Activated CD4-positive, alpha-beta T cell treated with anti-CD3 and anti-CD28 coated beads, Interleukin-2, amount 10 ng/mL, durations not matched to agents 7 days and 5 days (primary cell): ENCODE results near the gene EXOC3L2. TPM values are rescaled to one million over a fixed set of nuclear protein-coding genes. Genes with fewer than 3 reads are reported as not detected.

Experiments
- CTCF ChIA-PET: fragments of 350-600 bp; sonication (Branson Sonifier 250); formaldehyde crosslinking; loops from one replicate; lab custom pipeline; 2021; ENCODE audit warnings: antibody characterized with exemption; lab: Charles Lee
- POLR2A ChIA-PET: fragments of 350-600 bp; sonication (Branson Sonifier 250); formaldehyde crosslinking; loops from one replicate; lab custom pipeline; 2021; ENCODE audit warnings: antibody characterized with exemption; lab: Charles Lee
- DNase-seq: peaks from one replicate; pipeline ENCODE4 v3.0.0-alpha.2; 2020
- H3K27ac Mint-ChIP-seq: one replicate; pipeline ENCODE4 v1.8.0; 2021; ENCODE audit warnings: mild to moderate bottlenecking, moderate library complexity, mixed read lengths
- H3K27me3 Mint-ChIP-seq: one replicate; pipeline ENCODE4 v1.8.0; 2021; ENCODE audit warnings: mixed read lengths
- H3K36me3 Mint-ChIP-seq: one replicate; pipeline ENCODE4 v1.8.0; 2021; ENCODE audit warnings: low read depth, mixed read lengths
- H3K4me1 Mint-ChIP-seq: one replicate; pipeline ENCODE4 v1.8.0; 2021; ENCODE audit warnings: mixed read lengths
- H3K4me3 Mint-ChIP-seq: one replicate; pipeline ENCODE4 v1.8.0; 2021; ENCODE audit warnings: mild to moderate bottlenecking, moderate library complexity, mixed read lengths
- H3K9me3 Mint-ChIP-seq: one replicate; pipeline ENCODE4 v1.8.0; 2021; ENCODE audit warnings: mixed read lengths
- total RNA-seq, 2 experiments: library from RNA; stranded (reverse); gene quantifications; one replicate each; pipeline ENCODE4 v1.2.3, GENCODE V29; 2021

Gene EXOC3L2
- not detected for total RNA-seq

- Mint-ChIP-seq H3K27ac (no peak within 1 kb of the TSS), H3K27me3 (peaks cover 10% of the 10 kb centered on the region), H3K4me1 (peaks cover 8% of the 10 kb centered on the region), H3K9me3 (no peaks in the 10 kb centered on the region), H3K36me3 (no peaks in the 10 kb centered on the region), H3K4me3 (no peak within 1 kb of the TSS)
- ChIA-PET CTCF (interaction anchor here (0.5 kb wide), 1 partner anchor 569 kb away, joined by 3 read pairs; no protein-coding TSS in a partner anchor), POLR2A (no interaction called here)
- no peak for DNase-seq
Measured at GRCh38 chr19:45245334-45245787, at the start of gene EXOC3L2. EXOC3L2 (minus strand) TSS chr19:45245407; CDS start chr19:45239045, 6,362 bp downstream.

GRCh38 chr19:45294291-45295029 is 49.3 kb upstream of the EXOC3L2 start:
- CTCF ChIA-PET: no interaction called here
- peaks cover 11% of the 10 kb centered on the region for H3K36me3 Mint-ChIP-seq
- DNase-seq: no peak
- POLR2A ChIA-PET: no interaction called here
- no peak overlapping the region for H3K4me3 Mint-ChIP-seq
- no peak overlapping the region for H3K27ac Mint-ChIP-seq
- no peaks in the 10 kb centered on the region for H3K27me3 Mint-ChIP-seq
- no peaks in the 10 kb centered on the region for H3K4me1 Mint-ChIP-seq
- H3K9me3 Mint-ChIP-seq: peaks cover 2% of the 10 kb centered on the region

DNA sequence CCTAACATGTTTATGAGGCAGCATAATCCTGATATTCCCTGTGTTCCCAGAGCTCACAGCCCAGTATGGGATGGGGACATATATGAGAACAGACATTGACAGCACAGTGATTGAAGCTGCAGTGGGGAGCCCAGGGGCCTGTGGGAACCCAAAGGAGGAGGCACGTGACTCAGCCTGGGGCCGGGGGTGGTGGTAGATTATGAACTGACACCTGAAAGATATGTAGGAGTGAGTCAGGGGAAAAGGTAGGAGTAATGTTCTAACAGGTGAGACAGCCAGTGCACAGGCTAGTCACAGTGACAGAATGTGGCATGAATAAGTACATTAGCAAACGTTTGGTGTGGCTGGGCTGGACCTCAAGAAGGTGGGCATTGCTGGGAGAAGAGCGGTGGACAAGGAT is 48.5 kb upstream of the EXOC3L2 start:
- DNase-seq: no peak
- no peak overlapping the region for H3K4me3 Mint-ChIP-seq
- ChIA-PET CTCF (no interaction called here), POLR2A (no interaction called here)
- H3K36me3 Mint-ChIP-seq: peaks cover 11% of the 10 kb centered on the region
- no peaks in the 10 kb centered on the region for H3K27me3 Mint-ChIP-seq
- peaks cover 2% of the 10 kb centered on the region for H3K9me3 Mint-ChIP-seq
- H3K27ac Mint-ChIP-seq: no peak overlapping the region
- no peaks in the 10 kb centered on the region for H3K4me1 Mint-ChIP-seq

DNA sequence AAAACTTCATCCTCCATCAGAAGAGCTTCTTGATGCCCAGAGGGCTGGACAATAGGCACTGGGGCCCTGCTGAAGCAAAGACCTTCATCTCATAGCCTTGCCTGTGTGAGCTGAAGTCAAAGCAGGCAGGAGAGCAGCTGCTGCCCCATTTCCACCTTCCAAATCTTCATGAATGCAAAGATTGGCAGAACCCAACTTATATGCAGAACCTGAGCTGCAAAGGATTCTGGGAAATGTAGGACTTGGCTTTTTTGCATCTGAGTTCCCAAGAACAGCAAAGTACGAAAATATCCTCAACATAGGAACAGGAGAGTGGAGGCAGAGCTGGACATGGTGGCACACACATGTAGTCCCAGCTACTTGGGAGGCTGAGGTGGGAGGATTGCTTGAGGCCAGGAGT is 46.6 kb upstream of the EXOC3L2 start:
- Mint-ChIP-seq H3K27ac (no peak overlapping the region), H3K27me3 (no peaks in the 10 kb centered on the region), H3K4me1 (no peaks in the 10 kb centered on the region), H3K4me3 (no peak overlapping the region), H3K9me3 (peaks cover 2% of the 10 kb centered on the region), H3K36me3 (peaks cover 11% of the 10 kb centered on the region)
- DNase-seq: no peak
- ChIA-PET CTCF (no interaction called here), POLR2A (no interaction called here)

GRCh38 chr19:45290381-45290931 is 45.2 kb upstream of the EXOC3L2 start:
- Mint-ChIP-seq H3K27me3 (no peaks in the 10 kb centered on the region), H3K4me3 (no peak overlapping the region), H3K9me3 (peaks cover 2% of the 10 kb centered on the region), H3K4me1 (no peaks in the 10 kb centered on the region), H3K27ac (no peak overlapping the region), H3K36me3 (peaks cover 13% of the 10 kb centered on the region)
- no peak for DNase-seq
- ChIA-PET CTCF (interaction anchor here (0.6 kb wide), 1 partner anchor 19 kb away, joined by 4 read pairs; no protein-coding TSS in a partner anchor), POLR2A (no interaction called here)

GRCh38 chr19:45283443-45284033 is 38.3 kb upstream of the EXOC3L2 start:
- POLR2A ChIA-PET: no interaction called here

DNA sequence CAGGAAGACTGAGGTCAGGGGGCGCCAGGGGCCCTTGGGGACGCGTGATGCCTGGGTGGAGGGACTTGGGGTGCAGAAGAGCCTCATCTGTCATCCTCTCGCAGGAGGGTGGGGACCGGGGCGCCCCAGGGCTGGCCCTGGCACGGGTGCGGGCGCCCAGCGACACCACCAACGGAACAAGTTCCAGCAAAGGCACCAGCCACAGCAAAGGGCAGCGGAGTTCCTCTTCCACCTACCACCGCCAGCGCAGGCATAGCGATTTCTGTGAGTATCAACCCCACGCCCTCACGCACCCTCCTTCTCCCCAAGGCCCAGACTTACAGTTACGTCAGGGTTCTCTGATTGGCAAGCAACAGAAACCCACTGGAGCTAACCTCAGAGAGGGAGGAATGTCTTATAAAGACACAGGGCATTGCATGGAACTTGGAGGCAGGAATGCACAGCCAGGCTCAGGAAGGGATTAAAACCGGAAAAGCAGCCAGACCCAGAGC is 35.3 kb upstream of the EXOC3L2 start:
- POLR2A ChIA-PET: no interaction called here
- H3K27ac Mint-ChIP-seq: no peak overlapping the region
- H3K4me1 Mint-ChIP-seq: no peaks in the 10 kb centered on the region
- DNase-seq: no peak
- no peaks in the 10 kb centered on the region for H3K9me3 Mint-ChIP-seq
- peaks cover 9% of the 10 kb centered on the region for H3K36me3 Mint-ChIP-seq
- no peak overlapping the region for H3K4me3 Mint-ChIP-seq
- H3K27me3 Mint-ChIP-seq: no peaks in the 10 kb centered on the region
- CTCF ChIA-PET: no interaction called here

More at GRCh38 chr19:45283443-45284033, 38.3 kb upstream of the EXOC3L2 start:
- no peaks in the 10 kb centered on the region for H3K9me3 Mint-ChIP-seq
- no peak overlapping the region for H3K27ac Mint-ChIP-seq
- CTCF ChIA-PET: interaction anchor here (0.6 to 0.8 kb wide), 3 partner anchors 12 to 61 kb away, joined by 3 read pairs; no protein-coding TSS in a partner anchor
- no peak overlapping the region for H3K4me3 Mint-ChIP-seq
- H3K36me3 Mint-ChIP-seq: peaks cover 13% of the 10 kb centered on the region
- no peaks in the 10 kb centered on the region for H3K4me1 Mint-ChIP-seq
- no peak for DNase-seq
- no peaks in the 10 kb centered on the region for H3K27me3 Mint-ChIP-seq

GRCh38 chr19:45279587-45280192 is 34.5 kb upstream of the EXOC3L2 start:
- H3K27me3 Mint-ChIP-seq: no peaks in the 10 kb centered on the region
- ChIA-PET POLR2A (no interaction called here), CTCF (no interaction called here)
- H3K4me1 Mint-ChIP-seq: no peaks in the 10 kb centered on the region
- no peaks in the 10 kb centered on the region for H3K9me3 Mint-ChIP-seq
- H3K36me3 Mint-ChIP-seq: peaks cover 8% of the 10 kb centered on the region
- DNase-seq: no peak
- H3K27ac Mint-ChIP-seq: no peak overlapping the region
- no peak overlapping the region for H3K4me3 Mint-ChIP-seq

DNA sequence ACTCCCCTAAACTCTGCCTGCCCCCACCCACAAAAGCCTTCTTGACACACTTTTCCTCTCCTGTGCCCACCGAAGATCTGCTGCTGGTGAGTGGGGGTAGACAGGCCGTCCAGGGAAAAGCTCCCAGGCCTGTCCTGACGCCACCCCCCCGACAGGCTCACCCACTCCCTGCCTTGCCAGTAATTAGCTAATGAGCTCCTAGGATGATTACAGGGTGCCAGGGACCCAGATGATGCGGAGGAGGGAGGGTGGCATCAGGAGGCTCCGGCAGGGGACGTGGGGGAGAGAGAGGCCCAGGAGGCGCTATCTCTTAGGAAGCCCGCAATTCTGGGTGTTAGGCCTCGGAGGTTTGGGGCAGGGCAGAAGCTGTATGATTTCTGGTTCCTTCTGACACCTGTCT is 32.9 kb upstream of the EXOC3L2 start:
- ChIA-PET POLR2A (no interaction called here), CTCF (interaction anchor here (0.7 kb wide), 1 partner anchor 368 kb away, joined by 3 read pairs; no protein-coding TSS in a partner anchor)
- no peak overlapping the region for H3K27ac Mint-ChIP-seq
- H3K36me3 Mint-ChIP-seq: no peaks in the 10 kb centered on the region
- no peaks in the 10 kb centered on the region for H3K4me1 Mint-ChIP-seq
- DNase-seq: no peak
- H3K4me3 Mint-ChIP-seq: no peak overlapping the region
- no peaks in the 10 kb centered on the region for H3K27me3 Mint-ChIP-seq
- H3K9me3 Mint-ChIP-seq: no peaks in the 10 kb centered on the region

DNA sequence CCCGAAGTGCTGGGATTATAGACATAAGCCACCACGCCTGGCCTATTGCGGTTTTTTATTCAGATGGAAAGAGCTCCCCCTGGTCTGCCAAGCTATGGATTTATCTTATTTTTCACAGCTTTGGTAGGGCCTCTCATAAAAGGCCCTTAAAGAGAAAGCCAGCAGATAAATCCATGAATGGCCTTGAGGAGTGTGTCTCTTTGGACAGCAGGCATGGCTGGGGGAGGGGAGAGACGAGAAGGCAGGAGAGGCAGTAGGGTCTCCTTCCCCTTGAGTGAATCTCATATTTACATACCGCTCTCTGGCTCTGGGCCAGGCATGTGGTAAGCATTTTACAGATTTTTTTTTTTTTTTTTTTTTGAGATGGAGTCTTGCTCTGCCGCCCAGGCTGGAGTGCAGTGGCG is 31.1 kb upstream of the EXOC3L2 start:
- Mint-ChIP-seq H3K4me3 (no peak overlapping the region), H3K27ac (no peak overlapping the region), H3K36me3 (peaks cover 3% of the 10 kb centered on the region), H3K9me3 (no peaks in the 10 kb centered on the region), H3K4me1 (no peaks in the 10 kb centered on the region), H3K27me3 (no peaks in the 10 kb centered on the region)
- CTCF ChIA-PET: interaction anchor here (0.6 to 1.3 kb wide), 2 partner anchors 13 to 24 kb away, joined by 3 to 7 read pairs; no protein-coding TSS in a partner anchor
- POLR2A ChIA-PET: no interaction called here
- DNase-seq: no peak

GRCh38 chr19:45275370-45275971 is 30.3 kb upstream of the EXOC3L2 start:
- Mint-ChIP-seq H3K9me3 (no peaks in the 10 kb centered on the region), H3K4me3 (no peak overlapping the region)

DNA sequence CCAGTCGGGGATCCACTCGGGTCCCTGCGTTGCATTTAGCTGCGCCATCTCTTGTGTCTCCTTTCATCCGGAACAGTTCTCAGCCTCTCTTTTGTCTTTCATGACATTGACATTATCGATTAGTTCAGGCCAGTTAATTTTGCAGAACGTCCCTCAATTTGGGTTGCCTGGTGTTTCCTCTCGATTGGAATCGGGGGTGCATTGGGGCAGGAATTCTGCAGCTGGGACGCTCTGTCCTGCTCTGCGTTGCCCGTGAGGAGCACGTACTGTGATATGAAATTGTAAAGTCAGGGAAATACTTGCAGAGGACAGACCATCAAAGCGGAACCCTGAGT is 28.3 kb upstream of the EXOC3L2 start:
- no peak overlapping the region for H3K27ac Mint-ChIP-seq
- no peak for DNase-seq

More at GRCh38 chr19:45275370-45275971, 30.3 kb upstream of the EXOC3L2 start:
- CTCF ChIA-PET: interaction anchor here (1.3 kb wide), 1 partner anchor 12 kb away, joined by 3 read pairs; no protein-coding TSS in a partner anchor
- Mint-ChIP-seq H3K27ac (no peak overlapping the region), H3K4me1 (no peaks in the 10 kb centered on the region), H3K27me3 (no peaks in the 10 kb centered on the region), H3K36me3 (peaks cover 3% of the 10 kb centered on the region)
- POLR2A ChIA-PET: interaction anchor here (0.7 kb wide), 1 partner anchor 30 kb away, joined by 3 read pairs; no protein-coding TSS in a partner anchor
- no peak for DNase-seq

More for the DNA sequence above, 28.3 kb upstream of the EXOC3L2 start:
- ChIA-PET POLR2A (no interaction called here), CTCF (no interaction called here)
- H3K36me3 Mint-ChIP-seq: peaks cover 3% of the 10 kb centered on the region
- no peaks in the 10 kb centered on the region for H3K27me3 Mint-ChIP-seq
- H3K9me3 Mint-ChIP-seq: no peaks in the 10 kb centered on the region
- no peaks in the 10 kb centered on the region for H3K4me1 Mint-ChIP-seq
- no peak overlapping the region for H3K4me3 Mint-ChIP-seq
